ENCODE measurements around the gene ZSCAN16.

The ZSCAN16 gene

DNA sequence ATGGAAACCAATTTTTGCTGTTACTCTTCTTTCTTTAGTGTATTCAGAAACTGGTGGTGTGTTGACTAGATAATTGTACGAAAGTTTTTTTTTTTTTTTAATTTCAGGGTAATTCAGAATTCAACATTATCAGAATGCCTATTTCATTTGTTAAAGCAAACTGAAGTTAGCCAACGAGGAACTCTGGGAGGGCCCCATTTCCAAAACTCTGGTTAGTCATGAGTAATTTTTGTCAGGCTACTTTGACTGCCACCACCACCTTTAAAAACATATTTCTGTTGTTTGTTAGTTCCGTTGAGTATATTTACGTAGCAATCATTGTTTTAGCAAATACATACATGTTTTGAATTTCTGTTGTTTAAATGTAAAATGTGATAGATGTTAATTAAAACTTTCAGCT, 18.0 kb downstream of the ZSCAN16 start:
- CTCF ChIA-PET: interaction anchor here (2.7 kb wide), 1 partner anchor 213 kb away, joined by 11 read pairs; no protein-coding TSS in a partner anchor

DNA sequence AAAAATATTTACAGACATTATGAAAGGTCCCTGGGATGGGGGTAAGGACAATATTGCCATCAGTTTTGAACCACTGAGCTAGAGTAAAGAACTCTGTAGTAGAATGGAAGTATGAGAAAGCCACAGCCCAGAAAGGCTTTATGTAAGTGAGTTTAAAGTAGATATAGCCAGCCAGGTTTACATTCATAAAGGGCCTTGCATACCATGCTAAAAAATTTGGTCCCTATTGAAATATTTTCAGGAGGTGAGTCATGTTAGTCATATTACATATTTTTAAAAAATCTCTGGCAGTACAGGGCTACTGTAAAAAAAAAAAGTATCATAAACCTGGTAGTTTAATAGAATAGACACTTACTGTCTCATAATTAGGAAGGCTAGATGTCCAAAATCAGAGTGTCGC, 20.8 kb downstream of the ZSCAN16 start:
- DNase-seq (ENCODE audit: extremely low spot score): no peak
- ChIA-PET CTCF (no interaction called here), POLR2A (no interaction called here)
- TF ChIP-seq FOXM1 (IDR thresholded peaks at IDR 0.05; ENCODE audit: borderline replicate concordance) (no peak), ELF4 (IDR thresholded peaks at IDR 0.05) (no peak), CTBP1 (IDR thresholded peaks at IDR 0.05; ENCODE audit: borderline replicate concordance) (no peak), LEF1 (IDR thresholded peaks at IDR 0.05; ENCODE audit: borderline replicate concordance) (no peak)

More for the DNA sequence above, 18.0 kb downstream of the ZSCAN16 start:
- no peak for DNase-seq (ENCODE audit: extremely low spot score)
- TF ChIP-seq TARDBP (IDR thresholded peaks at IDR 0.05) (no peak), NFRKB (IDR thresholded peaks at IDR 0.05) (no peak), FOXK2 (IDR thresholded peaks at IDR 0.05) (no peak)
- POLR2A ChIA-PET: interaction anchor here (1.4 to 4.0 kb wide), 8 partner anchors 10 to 193 kb away, joined by 3 to 33 read pairs (median 15); partner anchors contain the start of genes ZKSCAN4, ZSCAN26 and ZSCAN9

DNA sequence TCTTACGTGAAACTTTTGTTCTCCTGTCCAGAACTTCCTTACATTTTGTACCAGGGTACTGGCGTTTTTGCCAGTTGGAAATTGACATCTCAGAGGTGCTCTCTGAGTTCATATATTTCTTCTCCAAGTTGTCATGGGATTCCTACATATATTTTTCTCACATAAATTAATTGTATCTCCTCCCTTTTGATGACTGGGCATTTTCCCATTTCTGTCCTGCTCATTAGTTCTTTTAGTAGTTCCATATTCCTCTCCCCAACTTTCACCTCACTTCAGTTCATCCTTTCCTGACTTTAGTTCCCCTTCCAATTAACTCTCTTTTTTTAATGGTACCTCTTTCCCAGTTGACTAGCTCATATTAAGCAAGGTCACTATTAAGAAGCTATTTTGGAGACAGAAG, 28.1 kb downstream of the ZSCAN16 start:
- no peak for DNase-seq (ENCODE audit: extremely low spot score)
- CTCF ChIA-PET: no interaction called here
- TF ChIP-seq FOXK2 (IDR thresholded peaks at IDR 0.05) (no peak), ELF4 (IDR thresholded peaks at IDR 0.05) (no peak), BHLHE40 (IDR thresholded peaks at IDR 0.05; ENCODE audit: borderline replicate concordance) (no peak), ZNF384 (IDR thresholded peaks at IDR 0.05) (no peak), CTBP1 (IDR thresholded peaks at IDR 0.05; ENCODE audit: borderline replicate concordance) (no peak), TARDBP (IDR thresholded peaks at IDR 0.05) (no peak), L3MBTL2 (conservative IDR thresholded peaks at IDR 0.05) (no peak), FOXA1 (IDR thresholded peaks at IDR 0.05) (no peak), SP1 (IDR thresholded peaks at IDR 0.05) (no peak), ARNT (IDR thresholded peaks at IDR 0.05) (no peak), HDGF (IDR thresholded peaks at IDR 0.05; ENCODE audit: borderline replicate concordance) (no peak), SUZ12 (IDR thresholded peaks at IDR 0.05) (no peak), FOXM1 (IDR thresholded peaks at IDR 0.05; ENCODE audit: borderline replicate concordance) (no peak), NFRKB (IDR thresholded peaks at IDR 0.05) (no peak), LEF1 (IDR thresholded peaks at IDR 0.05; ENCODE audit: borderline replicate concordance) (no peak), PKNOX1 (IDR thresholded peaks at IDR 0.05) (no peak)
- POLR2A ChIA-PET: interaction anchor here (1.7 to 3.5 kb wide), 3 partner anchors 9 to 16 kb away, joined by 5 to 30 read pairs (median 12); partner anchors contain the start of gene ZKSCAN8

GRCh38 chr6:28153546-28153945, 29.1 kb downstream of the ZSCAN16 start:
- TF ChIP-seq PKNOX1 (IDR thresholded peaks at IDR 0.05) (no peak), SP1 (IDR thresholded peaks at IDR 0.05) (no peak), LEF1 (IDR thresholded peaks at IDR 0.05; ENCODE audit: borderline replicate concordance) (no peak), FOXM1 (IDR thresholded peaks at IDR 0.05; ENCODE audit: borderline replicate concordance) (no peak), NFRKB (IDR thresholded peaks at IDR 0.05) (no peak), CTBP1 (IDR thresholded peaks at IDR 0.05; ENCODE audit: borderline replicate concordance) (no peak), BHLHE40 (IDR thresholded peaks at IDR 0.05; ENCODE audit: borderline replicate concordance) (no peak), ZNF384 (IDR thresholded peaks at IDR 0.05) (no peak), TARDBP (IDR thresholded peaks at IDR 0.05) (no peak), ELF4 (IDR thresholded peaks at IDR 0.05) (no peak), SUZ12 (IDR thresholded peaks at IDR 0.05) (no peak), FOXK2 (IDR thresholded peaks at IDR 0.05) (no peak), FOXA1 (IDR thresholded peaks at IDR 0.05) (no peak), ARNT (IDR thresholded peaks at IDR 0.05) (no peak)
- CTCF ChIA-PET: no interaction called here
- POLR2A ChIA-PET: interaction anchor here (1.0 to 3.5 kb wide), 4 partner anchors 8 to 182 kb away, joined by 3 to 30 read pairs (median 8); partner anchors contain the start of genes ZKSCAN8 and ZSCAN31

GRCh38 chr6:28154357-28154756, 29.9 kb downstream of the ZSCAN16 start:
- ChIA-PET CTCF (no interaction called here), POLR2A (interaction anchor here (1.0 to 3.5 kb wide), 2 partner anchors 13 to 181 kb away, joined by 3 to 30 read pairs; partner anchors contain the start of genes ZKSCAN8 and ZSCAN31)
- DNase-seq (ENCODE audit: extremely low spot score): no peak
- TF ChIP-seq LEF1 (IDR thresholded peaks at IDR 0.05; ENCODE audit: borderline replicate concordance) (no peak), TARDBP (IDR thresholded peaks at IDR 0.05) (no peak), SUZ12 (IDR thresholded peaks at IDR 0.05) (no peak), PKNOX1 (IDR thresholded peaks at IDR 0.05) (no peak), FOXM1 (IDR thresholded peaks at IDR 0.05; ENCODE audit: borderline replicate concordance) (no peak), ARNT (IDR thresholded peaks at IDR 0.05) (no peak), FOXK2 (IDR thresholded peaks at IDR 0.05) (no peak), ELF4 (IDR thresholded peaks at IDR 0.05) (no peak)

More at GRCh38 chr6:28153546-28153945, 29.1 kb downstream of the ZSCAN16 start:
- DNase-seq (ENCODE audit: extremely low spot score): no peak

- TF ChIP-seq SP1 (IDR thresholded peaks at IDR 0.05): no peak
- TF ChIP-seq L3MBTL2 (conservative IDR thresholded peaks at IDR 0.05): no peak
- TF ChIP-seq BHLHE40 (IDR thresholded peaks at IDR 0.05; ENCODE audit: borderline replicate concordance): no peak
- POLR2A ChIA-PET: no interaction called here
- DNase-seq (ENCODE audit: extremely low spot score): no peak
- CTCF ChIA-PET: no interaction called here
These were observed 33.9 kb downstream of the ZSCAN16 start for GRCh38 chr6:28158318-28158717.

Measured in HEK293T (cell line).